Bronchial epithelial cell (primary cell): ENCODE data around the gene TEPSIN. TPM values are rescaled to one million over a fixed set of nuclear protein-coding genes. Genes with fewer than 3 reads are reported as not detected.

ENCODE experiments used
- DNase-seq: peaks from one replicate; pipeline ENCODE4 v3.0.0-alpha.2; 2010; ENCODE audit warnings: low read depth
- FAIRE-seq: peaks from 2 replicates; lab custom pipeline; 2011; peaks lifted over from hg19 to GRCh38; lab: Jason Lieb, UNC
- H3K27me3 ChIP-seq: 2 replicates; pipeline ENCODE4 v1.5.1; 2011; ENCODE audit warnings: low read length; ENCODE audit not compliant: control insufficient read depth, insufficient read depth
- H3K36me3 ChIP-seq: 2 replicates; pipeline ENCODE4 v1.5.1; 2011; ENCODE audit warnings: low read length; ENCODE audit not compliant: control insufficient read depth, insufficient read depth
- H3K4me3 ChIP-seq: 2 replicates; pipeline ENCODE4 v1.5.1; 2011; ENCODE audit warnings: mild to moderate bottlenecking, low read depth, low read length, control low read depth
- CTCF ChIP-seq: IDR thresholded peaks from 2 replicates; pipeline ENCODE4 v1.5.1; 2011; ENCODE audit warnings: mild to moderate bottlenecking, moderate library complexity, low read length, control low read depth, inconsistent platforms; ENCODE audit not compliant: insufficient read depth, severe bottlenecking
- total RNA-seq: library from RNA; depleted of rRNA; stranded (reverse); fragments of >200 nt; gene quantifications from 2 replicates; pipeline ENCODE4 v1.2.1, GENCODE V29; 2014

Gene TEPSIN
- total RNA-seq, 1 donor from 2014 or later, result 5.8 TPM

GRCh38 chr17:81197831-81198490, 40.9 kb downstream of the TEPSIN start:
- Histone ChIP-seq H3K36me3 (peaks cover 1% of the 10 kb centered on the region), H3K4me3 (no peak overlapping the region), H3K27me3 (no peaks in the 10 kb centered on the region)
- no peak for TF ChIP-seq CTCF
- DNase-seq (no peak), FAIRE-seq (no peak)

DNA sequence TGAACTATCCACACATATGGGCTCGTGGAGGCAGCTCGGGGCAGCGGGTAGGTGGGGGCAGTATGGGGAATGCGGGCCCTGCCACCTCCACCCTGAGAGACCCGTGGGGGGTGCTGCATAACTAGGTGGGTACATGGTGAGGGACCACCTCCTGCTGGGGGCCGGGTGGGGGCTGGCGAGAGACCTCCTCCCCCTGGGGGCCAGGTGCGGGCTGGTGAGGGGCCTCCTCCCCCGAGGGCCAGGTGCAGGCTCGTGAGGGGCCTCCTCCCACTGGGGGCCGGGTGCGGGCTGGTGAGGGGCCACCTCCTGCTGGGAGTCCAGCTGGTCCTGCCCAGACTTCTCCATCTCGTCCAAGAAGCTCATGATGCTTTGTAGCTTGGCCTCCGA, 41.5 kb downstream of the TEPSIN start:
- Histone ChIP-seq H3K27me3 (no peaks in the 10 kb centered on the region), H3K4me3 (no peak overlapping the region), H3K36me3 (peaks cover 1% of the 10 kb centered on the region)
- DNase-seq (no peak), FAIRE-seq (no peak)
- no peak for TF ChIP-seq CTCF

GRCh38 chr17:81196505-81197408, 42.1 kb downstream of the TEPSIN start:
- FAIRE-seq (no peak), DNase-seq (no peak)
- Histone ChIP-seq H3K36me3 (peaks cover 1% of the 10 kb centered on the region), H3K27me3 (no peaks in the 10 kb centered on the region), H3K4me3 (no peak overlapping the region)
- TF ChIP-seq CTCF, result no peak

- DNase-seq, result no peak
- Histone ChIP-seq H3K4me3 (no peak overlapping the region), H3K36me3 (peaks cover 1% of the 10 kb centered on the region), H3K27me3 (no peaks in the 10 kb centered on the region)
- no peak for TF ChIP-seq CTCF
- FAIRE-seq, result no peak
Measured at GRCh38 chr17:81195941-81196495, 42.8 kb downstream of the TEPSIN start.

- peak; percentile 8 for DNase-seq
- peaks cover 1% of the 10 kb centered on the region for H3K36me3 ChIP-seq
- no peak overlapping the region for H3K4me3 ChIP-seq
- no peak for FAIRE-seq
- no peaks in the 10 kb centered on the region for H3K27me3 ChIP-seq
- TF ChIP-seq CTCF, result no peak
Measured at GRCh38 chr17:81194941-81195901, 43.6 kb downstream of the TEPSIN start.
